Caco-2 (cell line): ENCODE data around the gene PLCXD3. TPM values are rescaled to one million over a fixed set of nuclear protein-coding genes. Genes with fewer than 3 reads are reported as not detected.

Experiments used
- BruUV-seq: library from RNA; stranded (reverse); fragments of 400-500 nt; replicated peaks from 2 replicates; lab custom pipeline; 2021; lab: Mats Ljungman, UMichigan
- CTCF ChIA-PET: fragments of 300-600 bp; sonication (Branson Sonifier 250); formaldehyde crosslinking; loops from one replicate; lab custom pipeline; 2022; ENCODE audit warnings: antibody characterized with exemption; lab: Charles Lee
- POLR2A ChIA-PET: fragments of 300-600 bp; sonication (Branson Sonifier 250); formaldehyde crosslinking; loops from one replicate; lab custom pipeline; 2022; ENCODE audit warnings: antibody characterized with exemption; lab: Charles Lee
- DNase-seq, 2 experiments: peaks; one replicate each; pipeline versions ENCODE4 v3.0.0 to v3.0.0-alpha.2; 2020 to 2022
- H3K27me3 ChIP-seq: replicated peaks from 2 replicates; pipeline ENCODE4 v1.6.0; 2011; ENCODE audit warnings: low read length; ENCODE audit not compliant: control insufficient read depth, insufficient read depth
- H3K36me3 ChIP-seq: 2 replicates; pipeline ENCODE4 v1.5.1; 2011; ENCODE audit warnings: low read length; ENCODE audit not compliant: control insufficient read depth, insufficient read depth
- H3K4me1 ChIP-seq: fragments of 250-450 bp; sonication (Bioruptor Pico); 2 replicates; pipeline ENCODE4 v1.5.1; 2020; ENCODE audit warnings: mild to moderate bottlenecking
- H3K4me3 ChIP-seq: 2 replicates; pipeline ENCODE4 v1.5.1; 2011; ENCODE audit warnings: low read depth, mild to moderate bottlenecking, control low read depth, low read length
- H3K9me3 ChIP-seq: fragments of 250-450 bp; sonication (Bioruptor Pico); 2 replicates; pipeline ENCODE4 v1.5.1; 2020; ENCODE audit warnings: mild to moderate bottlenecking, moderate library complexity
- H3K27ac Mint-ChIP-seq: one replicate; pipeline ENCODE4 v1.8.0; 2022; ENCODE audit warnings: mixed read lengths; ENCODE audit not compliant: unreplicated experiment
- H3K27me3 Mint-ChIP-seq: one replicate; pipeline ENCODE4 v1.8.0; 2022; ENCODE audit warnings: mixed read lengths; ENCODE audit not compliant: insufficient read depth, unreplicated experiment
- H3K36me3 Mint-ChIP-seq: one replicate; pipeline ENCODE4 v1.8.0; 2022; ENCODE audit warnings: mild to moderate bottlenecking, mixed read lengths; ENCODE audit not compliant: insufficient read depth, unreplicated experiment
- H3K4me1 Mint-ChIP-seq: one replicate; pipeline ENCODE4 v1.8.0; 2022; ENCODE audit warnings: low read depth, mixed read lengths; ENCODE audit not compliant: unreplicated experiment
- H3K4me3 Mint-ChIP-seq: one replicate; pipeline ENCODE4 v1.8.0; 2022; ENCODE audit warnings: mild to moderate bottlenecking, moderate library complexity, mixed read lengths; ENCODE audit not compliant: unreplicated experiment
- H3K9me3 Mint-ChIP-seq: one replicate; pipeline ENCODE4 v1.8.0; 2022; ENCODE audit warnings: mixed read lengths; ENCODE audit not compliant: unreplicated experiment
- intact Hi-C: fragments of 100-400 bp; cut with micrococcal nuclease; formaldehyde crosslinking; loops from one replicate; pipeline ENCODE4 v1.10.0; 2022; ENCODE audit not compliant: unreplicated experiment
- total RNA-seq: library from RNA; stranded (reverse); gene quantifications from 2 replicates; pipeline ENCODE4 v1.2.3, GENCODE V29; 2022
- TF ChIP-seq, protein P1 (sequence below), 2 experiments: fragments of 200-600 bp in 1 of 2; IDR thresholded peaks; 1 replicate in 1 of 2; 2 replicates in 1 of 2; pipeline versions ENCODE4 v1.5.1 to v1.8.0; 2011 to 2022; ENCODE audit warnings: antibody characterized with exemption in 1 of 2, control low read depth in 1 of 2, inconsistent platforms in 1 of 2, low read depth in 1 of 2, low read length in 1 of 2, mild to moderate bottlenecking in 1 of 2, moderate library complexity in 1 of 2; ENCODE audit not compliant: insufficient read depth in 1 of 2, severe bottlenecking in 1 of 2, unreplicated experiment in 1 of 2

Gene PLCXD3
- total RNA-seq, 1 experiment from 2014 or later = 0.20 TPM

DNA sequence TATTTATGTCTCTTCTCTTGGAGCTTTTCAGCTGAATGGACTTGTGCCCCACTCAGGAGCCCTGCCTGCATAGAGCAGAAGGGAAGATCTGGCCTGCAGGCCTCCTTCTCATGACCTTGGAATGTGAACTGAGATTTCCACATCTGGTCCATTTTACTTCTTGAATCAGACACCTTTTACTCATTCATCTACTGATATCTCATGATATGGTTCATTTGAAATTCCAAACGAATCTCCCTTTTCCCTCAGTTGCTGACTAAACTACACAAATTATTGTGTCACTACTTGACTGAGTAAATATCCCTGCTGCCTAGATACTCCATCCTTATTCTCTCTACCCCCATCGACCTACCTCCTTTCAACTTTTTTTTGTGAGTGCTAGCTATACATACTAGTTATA, 138.7 kb downstream of the PLCXD3 start:
- H3K4me1 ChIP-seq = no peaks in the 10 kb centered on the region
- no peaks in the 10 kb centered on the region for H3K9me3 ChIP-seq
- POLR2A ChIA-PET = no interaction called here
- TF ChIP-seq, protein P1, sequence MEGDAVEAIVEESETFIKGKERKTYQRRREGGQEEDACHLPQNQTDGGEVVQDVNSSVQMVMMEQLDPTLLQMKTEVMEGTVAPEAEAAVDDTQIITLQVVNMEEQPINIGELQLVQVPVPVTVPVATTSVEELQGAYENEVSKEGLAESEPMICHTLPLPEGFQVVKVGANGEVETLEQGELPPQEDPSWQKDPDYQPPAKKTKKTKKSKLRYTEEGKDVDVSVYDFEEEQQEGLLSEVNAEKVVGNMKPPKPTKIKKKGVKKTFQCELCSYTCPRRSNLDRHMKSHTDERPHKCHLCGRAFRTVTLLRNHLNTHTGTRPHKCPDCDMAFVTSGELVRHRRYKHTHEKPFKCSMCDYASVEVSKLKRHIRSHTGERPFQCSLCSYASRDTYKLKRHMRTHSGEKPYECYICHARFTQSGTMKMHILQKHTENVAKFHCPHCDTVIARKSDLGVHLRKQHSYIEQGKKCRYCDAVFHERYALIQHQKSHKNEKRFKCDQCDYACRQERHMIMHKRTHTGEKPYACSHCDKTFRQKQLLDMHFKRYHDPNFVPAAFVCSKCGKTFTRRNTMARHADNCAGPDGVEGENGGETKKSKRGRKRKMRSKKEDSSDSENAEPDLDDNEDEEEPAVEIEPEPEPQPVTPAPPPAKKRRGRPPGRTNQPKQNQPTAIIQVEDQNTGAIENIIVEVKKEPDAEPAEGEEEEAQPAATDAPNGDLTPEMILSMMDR (IDR thresholded peaks at IDR 0.05; ENCODE audit: insufficient read depth in 1 of 2, low read depth in 1 of 2, low read length in 1 of 2, severe bottlenecking in 1 of 2, unreplicated experiment in 1 of 2) = no peak
- no peaks in the 10 kb centered on the region for H3K27me3 ChIP-seq
- no peaks in the 10 kb centered on the region for H3K36me3 ChIP-seq
- H3K9me3 Mint-ChIP-seq = no peaks in the 10 kb centered on the region
- DNase-seq = no peak
- BruUV-seq = no TSS peak
- H3K4me1 Mint-ChIP-seq = peaks cover 7% of the 10 kb centered on the region
- H3K27me3 Mint-ChIP-seq = no peaks in the 10 kb centered on the region
- H3K4me3 Mint-ChIP-seq = no peak overlapping the region
- H3K27ac Mint-ChIP-seq = no peak overlapping the region
- no peaks in the 10 kb centered on the region for H3K36me3 Mint-ChIP-seq
- H3K4me3 ChIP-seq = no peak overlapping the region
- CTCF ChIA-PET = no interaction called here
- intact Hi-C loops = no loop called here

DNA sequence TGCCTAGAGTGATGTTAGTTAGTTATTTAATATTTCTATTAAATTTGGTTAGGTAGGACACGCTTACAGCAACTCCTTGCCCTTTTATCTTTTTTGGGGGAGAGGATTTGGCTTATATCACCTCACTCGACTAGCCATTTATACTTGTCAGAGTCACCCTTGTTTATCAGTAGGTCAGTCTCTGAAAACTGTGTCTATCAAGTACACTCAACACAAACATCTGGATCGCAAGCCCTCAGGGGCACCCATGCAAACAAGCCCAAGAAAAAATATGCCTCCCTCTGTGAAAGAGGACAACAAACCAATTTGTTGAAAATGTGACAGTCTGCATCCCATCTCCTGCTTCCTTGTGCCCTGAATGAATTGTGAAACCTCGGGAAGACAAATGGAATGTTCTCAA, 139.9 kb downstream of the PLCXD3 start:
- Mint-ChIP-seq H3K4me1 (peaks cover 7% of the 10 kb centered on the region), H3K27ac (no peak overlapping the region), H3K4me3 (no peak overlapping the region), H3K36me3 (no peaks in the 10 kb centered on the region), H3K27me3 (no peaks in the 10 kb centered on the region), H3K9me3 (no peaks in the 10 kb centered on the region)
- intact Hi-C loops = no loop called here
- Histone ChIP-seq H3K9me3 (no peaks in the 10 kb centered on the region), H3K4me3 (no peak overlapping the region), H3K36me3 (no peaks in the 10 kb centered on the region), H3K4me1 (no peaks in the 10 kb centered on the region), H3K27me3 (no peaks in the 10 kb centered on the region)
- POLR2A ChIA-PET = no interaction called here
- BruUV-seq = no TSS peak
- CTCF ChIA-PET = no interaction called here
- DNase-seq = no peak
- TF ChIP-seq, protein P1 (IDR thresholded peaks at IDR 0.05; ENCODE audit: insufficient read depth in 1 of 2, low read depth in 1 of 2, low read length in 1 of 2, severe bottlenecking in 1 of 2, unreplicated experiment in 1 of 2) = no peak

DNA sequence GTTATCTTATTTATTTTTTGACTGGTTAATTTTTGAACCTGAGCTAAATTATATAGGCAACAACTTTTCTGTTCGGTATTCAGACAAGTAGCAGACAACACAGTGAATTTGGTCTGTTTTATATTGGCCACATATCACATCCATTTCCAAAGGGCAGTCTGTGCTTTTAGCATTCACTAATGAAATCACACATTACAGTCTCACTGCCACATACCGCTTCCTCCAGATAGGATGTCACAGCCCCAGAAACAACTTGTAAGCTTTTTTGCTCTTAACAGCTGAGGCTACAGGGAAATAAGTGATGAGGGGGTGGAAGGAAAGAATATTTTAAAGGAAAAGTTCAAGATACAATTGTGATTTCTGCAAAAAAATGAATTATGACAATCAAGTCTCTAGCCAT, 140.6 kb downstream of the PLCXD3 start:
- H3K27me3 Mint-ChIP-seq = no peaks in the 10 kb centered on the region
- POLR2A ChIA-PET = no interaction called here
- BruUV-seq = no TSS peak
- intact Hi-C loops = no loop called here
- H3K4me1 Mint-ChIP-seq = peaks cover 7% of the 10 kb centered on the region
- H3K4me3 ChIP-seq = no peak overlapping the region
- no peaks in the 10 kb centered on the region for H3K4me1 ChIP-seq
- H3K9me3 Mint-ChIP-seq = no peaks in the 10 kb centered on the region
- H3K27me3 ChIP-seq = no peaks in the 10 kb centered on the region
- TF ChIP-seq, protein P1 (IDR thresholded peaks at IDR 0.05; ENCODE audit: insufficient read depth in 1 of 2, low read depth in 1 of 2, low read length in 1 of 2, severe bottlenecking in 1 of 2, unreplicated experiment in 1 of 2) = no peak
- DNase-seq = no peak
- no peak overlapping the region for H3K4me3 Mint-ChIP-seq
- CTCF ChIA-PET = no interaction called here
- H3K9me3 ChIP-seq = no peaks in the 10 kb centered on the region
- H3K36me3 ChIP-seq = no peaks in the 10 kb centered on the region
- H3K36me3 Mint-ChIP-seq = no peaks in the 10 kb centered on the region
- H3K27ac Mint-ChIP-seq = no peak overlapping the region
